K562 (cell line): ENCODE results near the gene ACTRT3. TPM values are rescaled to one million over a fixed set of nuclear protein-coding genes. Genes with fewer than 3 reads are reported as not detected.

Experiments used
- ATF7 ChIP-seq: fragments of 450-650 bp; IDR thresholded peaks from 2 replicates; pipeline ENCODE4 v1.7.1; 2014; ENCODE audit warnings: mild to moderate bottlenecking, moderate library complexity
- CHAMP1 ChIP-seq: fragments of 450-650 bp; IDR thresholded peaks from 2 replicates; pipeline ENCODE4 v1.6.1; 2016; ENCODE audit warnings: mild to moderate bottlenecking
- ELF1 ChIP-seq: fragments of 200-800 bp; sonication (Bioruptor generic); IDR thresholded peaks from 2 replicates; pipeline ENCODE4 v1.6.1; 2016; ENCODE audit warnings: missing genetic modification characterization, missing compliant biosample characterization
- HMGXB4 ChIP-seq: sonication (generic); formaldehyde crosslinking; IDR thresholded peaks from 2 replicates; pipeline ENCODE4 v1.8.1; 2023; ENCODE audit warnings: mild to moderate bottlenecking, missing genetic modification reagents
- MAFK ChIP-seq: IDR thresholded peaks from 2 replicates; pipeline ENCODE4 v1.6.1; 2011; ENCODE audit warnings: low read length, improper control_type of control experiment
- MBD1 ChIP-seq: fragments of 250-450 bp; sonication (Bioruptor Pico); IDR thresholded peaks from 2 replicates; pipeline ENCODE4 v1.8.0; 2022; ENCODE audit warnings: inconsistent platforms
- NBN ChIP-seq: fragments of 450-650 bp; IDR thresholded peaks from 2 replicates; pipeline ENCODE4 v1.6.1; 2016; ENCODE audit warnings: low read depth, mild to moderate bottlenecking
- RBM15 ChIP-seq: fragments of 200-400 bp; formaldehyde crosslinking; IDR thresholded peaks from 2 replicates; pipeline ENCODE4 v1.6.1; 2018; ENCODE audit warnings: mild to moderate bottlenecking, low read length, moderate library complexity; ENCODE audit not compliant: insufficient read depth
- SIN3A ChIP-seq, 2 experiments: fragments of 150-350 bp in 1 of 2; IDR thresholded peaks; 2 replicates each; pipeline ENCODE4 v1.6.1; 2011 to 2016; ENCODE audit warnings: borderline replicate concordance in 2 of 2, low read depth in 2 of 2, low read length in 2 of 2, mild to moderate bottlenecking in 2 of 2, moderate library complexity in 2 of 2; ENCODE audit not compliant: control insufficient read depth in 1 of 2
- TAF1 ChIP-seq: IDR thresholded peaks from 2 replicates; pipeline ENCODE4 v1.6.1; 2011; ENCODE audit warnings: mild to moderate bottlenecking, low read length, moderate library complexity; ENCODE audit not compliant: insufficient read depth, control insufficient read depth, severe bottlenecking; ENCODE audit errors: extremely low read depth
- ZBTB7A ChIP-seq: IDR thresholded peaks from 2 replicates; pipeline ENCODE4 v1.6.1; 2011; ENCODE audit warnings: low read depth, mild to moderate bottlenecking, low read length, moderate library complexity, borderline replicate concordance; ENCODE audit not compliant: control insufficient read depth
- ZNF133 ChIP-seq: fragments of 250-450 bp; sonication (Bioruptor Pico); IDR thresholded peaks from 2 replicates; pipeline ENCODE4 v1.4.0; 2020; ENCODE audit warnings: mild to moderate bottlenecking
- ZNF589 ChIP-seq: fragments of 200-800 bp; sonication (Bioruptor generic); IDR thresholded peaks from 2 replicates; pipeline ENCODE4 v1.6.1; 2016; ENCODE audit warnings: low read depth, missing genetic modification characterization, missing compliant biosample characterization
- polyA plus RNA-seq, 8 experiments: library from polyadenylated mRNA; depleted of rRNA in 4 of 8; stranded (reverse) in 5 of 8; unstranded in 3 of 8; fragments of >200 nt; fragmentation: Nextera tagmentation in 2 of 8; fragmentation: Illumina TruSeq in 1 of 8; extraction: Ambion mirVana in 2 of 8; extraction: Trizol in 1 of 8; gene quantifications; 2 replicates each; pipeline versions ENCODE4 v1.2.1 to v1.2.3, GENCODE V29; 2011 to 2014; ENCODE audit warnings: inconsistent platforms in 1 of 8, missing spikeins in 1 of 8
- total RNA-seq, 7 experiments: library from RNA; depleted of rRNA in 6 of 7; stranded (reverse); fragments of >200 nt in 6 of 7; fragmentation: Illumina TruSeq in 2 of 7; extraction: Trizol in 2 of 7; gene quantifications; 2 replicates each; pipeline versions ENCODE4 v1.2.1 to v1.2.3, GENCODE V29; 2011 to 2021; ENCODE audit warnings: low replicate concordance in 1 of 7
- TF ChIP-seq, protein P1 (sequence below): sonication (generic); formaldehyde crosslinking; IDR thresholded peaks from 2 replicates; pipeline ENCODE4 v1.8.0; 2022; ENCODE audit warnings: mild to moderate bottlenecking, missing genetic modification reagents
- TF ChIP-seq, protein P2 (sequence below): fragments of 450-650 bp; IDR thresholded peaks from 2 replicates; pipeline ENCODE4 v1.6.1; 2018; ENCODE audit not compliant: partially characterized antibody

ACTRT3 gene
- total and polyA plus RNA-seq, 9 of the 15 experiments (the other 6 are each of a cell fraction or from before 2014, with no cell fraction given), result 0.06 to 0.11 (median 0.07) TPM; not detected in 5

DNA sequence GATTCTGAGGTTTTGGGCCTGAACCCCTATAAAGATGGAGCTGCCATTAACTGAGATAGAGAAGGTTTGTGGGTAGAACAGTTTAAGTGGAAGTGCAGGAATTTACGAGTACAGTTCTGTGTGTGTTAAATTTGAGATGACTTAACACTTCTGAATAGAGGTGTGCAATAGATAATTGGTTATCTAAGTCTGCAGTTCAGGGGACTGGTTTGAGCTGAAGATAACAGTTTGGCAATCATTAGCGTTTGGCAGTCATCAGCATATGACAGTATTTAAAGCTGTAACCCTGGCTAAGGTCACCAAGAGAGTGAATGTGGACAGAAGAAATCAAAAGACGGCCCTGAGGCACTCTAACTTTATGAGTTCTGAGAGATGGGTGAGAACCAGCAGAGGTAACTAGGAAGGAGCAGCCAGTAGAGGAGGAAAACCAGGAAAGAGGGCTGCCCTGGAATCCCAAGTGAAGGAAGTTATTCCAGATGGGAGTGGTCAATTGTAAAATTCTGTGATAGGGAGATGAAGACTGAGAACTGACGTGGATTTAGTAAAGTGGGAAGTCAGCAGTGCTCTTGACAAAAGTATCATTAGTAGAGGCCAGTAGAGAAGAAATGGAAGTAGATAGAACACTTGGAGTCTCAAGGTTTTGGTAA is 12.0 kb upstream of the ACTRT3 start (continued):
- no peak for TF ChIP-seq ZNF133 (CRISPR knock-in tag)
- no peak for TF ChIP-seq HMGXB4 (CRISPR knock-in tag)
- TF ChIP-seq ZNF589 (CRISPR knock-in tag), result no peak
- TF ChIP-seq CHAMP1, result peak; percentile 71; the same call in 1 of the 2 replicates
- no peak for TF ChIP-seq RBM15
- TF ChIP-seq, protein P1, sequence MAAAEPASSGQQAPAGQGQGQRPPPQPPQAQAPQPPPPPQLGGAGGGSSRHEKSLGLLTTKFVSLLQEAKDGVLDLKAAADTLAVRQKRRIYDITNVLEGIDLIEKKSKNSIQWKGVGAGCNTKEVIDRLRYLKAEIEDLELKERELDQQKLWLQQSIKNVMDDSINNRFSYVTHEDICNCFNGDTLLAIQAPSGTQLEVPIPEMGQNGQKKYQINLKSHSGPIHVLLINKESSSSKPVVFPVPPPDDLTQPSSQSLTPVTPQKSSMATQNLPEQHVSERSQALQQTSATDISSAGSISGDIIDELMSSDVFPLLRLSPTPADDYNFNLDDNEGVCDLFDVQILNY, result no peak
- no peak; the same call in 1 of the 2 replicates for TF ChIP-seq NBN
- TF ChIP-seq ZBTB7A, result no peak
- TF ChIP-seq, protein P2, sequence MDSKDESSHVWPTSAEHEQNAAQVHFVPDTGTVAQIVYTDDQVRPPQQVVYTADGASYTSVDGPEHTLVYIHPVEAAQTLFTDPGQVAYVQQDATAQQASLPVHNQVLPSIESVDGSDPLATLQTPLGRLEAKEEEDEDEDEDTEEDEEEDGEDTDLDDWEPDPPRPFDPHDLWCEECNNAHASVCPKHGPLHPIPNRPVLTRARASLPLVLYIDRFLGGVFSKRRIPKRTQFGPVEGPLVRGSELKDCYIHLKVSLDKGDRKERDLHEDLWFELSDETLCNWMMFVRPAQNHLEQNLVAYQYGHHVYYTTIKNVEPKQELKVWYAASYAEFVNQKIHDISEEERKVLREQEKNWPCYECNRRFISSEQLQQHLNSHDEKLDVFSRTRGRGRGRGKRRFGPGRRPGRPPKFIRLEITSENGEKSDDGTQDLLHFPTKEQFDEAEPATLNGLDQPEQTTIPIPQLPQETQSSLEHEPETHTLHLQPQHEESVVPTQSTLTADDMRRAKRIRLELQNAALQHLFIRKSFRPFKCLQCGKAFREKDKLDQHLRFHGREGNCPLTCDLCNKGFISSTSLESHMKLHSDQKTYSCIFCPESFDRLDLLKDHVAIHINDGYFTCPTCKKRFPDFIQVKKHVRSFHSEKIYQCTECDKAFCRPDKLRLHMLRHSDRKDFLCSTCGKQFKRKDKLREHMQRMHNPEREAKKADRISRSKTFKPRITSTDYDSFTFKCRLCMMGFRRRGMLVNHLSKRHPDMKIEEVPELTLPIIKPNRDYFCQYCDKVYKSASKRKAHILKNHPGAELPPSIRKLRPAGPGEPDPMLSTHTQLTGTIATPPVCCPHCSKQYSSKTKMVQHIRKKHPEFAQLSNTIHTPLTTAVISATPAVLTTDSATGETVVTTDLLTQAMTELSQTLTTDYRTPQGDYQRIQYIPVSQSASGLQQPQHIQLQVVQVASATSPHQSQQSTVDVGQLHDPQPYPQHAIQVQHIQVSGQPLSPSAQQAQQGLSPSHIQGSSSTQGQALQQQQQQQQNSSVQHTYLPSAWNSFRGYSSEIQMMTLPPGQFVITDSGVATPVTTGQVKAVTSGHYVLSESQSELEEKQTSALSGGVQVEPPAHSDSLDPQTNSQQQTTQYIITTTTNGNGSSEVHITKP, result no peak
- TF ChIP-seq SIN3A (IDR thresholded peaks at IDR 0.05; ENCODE audit: borderline replicate concordance in 2 of 2, control insufficient read depth in 1 of 2, low read depth in 2 of 2, low read length in 2 of 2), result no peak
- no peak for TF ChIP-seq ATF7
- TF ChIP-seq TAF1, result no peak
- no peak for TF ChIP-seq MBD1 (CRISPR knock-in tag)
- peak; percentile 41; the same call in 1 of the 2 replicates for TF ChIP-seq MAFK
- TF ChIP-seq ELF1 (tag), result no peak
